ENCODE results near the gene WIZ.

WIZ gene

DNA sequence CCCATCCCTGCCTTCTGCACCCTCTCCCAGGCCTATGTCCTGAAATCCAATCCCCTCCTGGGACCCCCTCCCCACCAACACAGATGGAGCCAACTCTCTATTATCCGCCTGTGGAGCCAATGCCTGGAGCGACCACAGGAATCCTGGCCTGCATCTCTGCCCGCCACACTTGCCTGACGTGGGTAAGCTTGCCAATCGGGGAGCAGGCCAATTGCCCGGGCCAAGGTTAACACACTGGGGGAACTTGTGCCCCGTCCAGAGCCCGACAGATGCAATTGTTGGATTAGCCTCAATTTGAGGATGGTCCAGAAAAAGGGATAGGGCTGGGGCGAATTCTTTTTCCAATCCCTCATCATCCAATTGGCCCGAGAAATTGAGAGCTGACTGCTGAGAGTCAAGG is 5.9 kb downstream of the WIZ start:
- no peak for DNase-seq (ENCODE audit: low read depth)

DNA sequence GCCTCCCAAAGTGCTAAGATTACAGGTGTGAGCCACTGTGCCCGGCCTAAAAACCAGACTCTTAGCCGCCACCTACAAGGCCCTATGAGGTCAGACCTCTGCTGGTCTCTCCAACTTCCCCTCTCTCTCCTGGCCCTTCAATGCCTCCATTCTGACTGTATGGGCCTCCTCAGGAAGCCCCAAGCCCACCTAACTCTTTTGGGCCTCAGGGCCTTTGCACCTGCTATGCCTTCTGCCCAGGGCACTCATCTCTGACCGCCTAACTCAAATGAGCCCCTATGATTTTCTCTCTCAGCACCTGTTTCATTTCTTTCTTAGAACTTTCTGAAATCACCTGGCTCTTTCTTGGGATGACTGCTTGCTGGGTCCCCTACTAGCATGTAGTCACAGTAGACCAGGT is 6.4 kb downstream of the WIZ start:
- DNase-seq (ENCODE audit: low read depth) = no peak

DNA sequence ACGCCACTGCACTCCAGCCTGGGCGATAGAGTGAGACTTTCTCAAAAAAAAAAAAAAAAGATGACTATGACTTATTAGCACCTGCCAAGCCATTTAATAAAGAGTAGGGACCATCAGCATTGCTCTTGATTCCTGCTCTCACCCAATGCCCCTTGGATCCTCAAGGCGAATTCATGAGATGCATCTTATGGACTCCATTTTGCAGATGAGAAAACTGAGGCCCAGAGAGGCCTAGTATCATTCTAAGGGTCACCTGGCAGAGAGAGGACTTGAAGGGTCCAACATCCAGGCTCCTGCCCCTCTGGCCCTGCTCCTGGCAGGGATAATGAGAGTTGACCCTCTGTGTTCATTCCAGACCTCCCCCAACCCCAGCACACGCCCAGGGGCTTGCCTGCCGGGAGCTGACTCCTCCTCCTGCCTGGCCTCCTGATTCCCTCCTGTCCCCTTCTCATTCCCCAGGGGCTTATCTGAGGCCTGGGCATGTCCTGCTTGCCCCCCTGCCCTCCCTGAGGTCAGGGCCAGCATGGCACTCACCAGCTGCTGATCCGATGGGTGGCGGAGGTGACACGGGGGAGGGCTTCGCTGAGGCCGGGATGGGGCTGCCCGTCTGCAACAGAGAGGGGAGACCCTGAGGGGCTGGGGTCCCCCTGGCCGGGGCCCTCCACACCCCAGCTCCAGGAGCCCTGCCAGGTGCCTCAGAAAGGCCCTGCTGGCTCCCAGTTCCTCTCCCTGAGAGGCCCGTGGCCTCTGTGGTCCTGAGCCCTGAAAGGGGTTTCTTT is 7.4 kb downstream of the WIZ start:
- no peak for DNase-seq (ENCODE audit: low read depth)

DNA sequence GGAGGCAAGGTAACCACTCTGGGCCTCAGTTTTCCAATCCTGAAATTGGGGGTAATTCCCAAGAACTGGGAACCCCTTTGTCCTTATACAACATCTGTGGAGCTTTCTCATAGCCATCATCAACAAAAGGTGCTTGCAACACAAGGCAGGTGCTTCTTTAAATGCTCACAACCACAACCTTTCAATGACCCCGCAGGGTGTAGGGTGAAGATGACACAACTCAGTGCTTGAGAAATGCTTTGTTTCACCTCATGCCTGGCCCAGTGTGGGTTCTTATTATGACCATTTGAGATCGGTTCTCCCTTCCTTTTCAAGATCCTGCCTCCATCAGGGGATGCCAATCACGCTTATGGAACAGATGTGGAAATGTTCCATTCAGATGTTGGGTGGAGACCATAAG is 8.4 kb downstream of the WIZ start:
- DNase-seq (ENCODE audit: low read depth) = no peak

DNA sequence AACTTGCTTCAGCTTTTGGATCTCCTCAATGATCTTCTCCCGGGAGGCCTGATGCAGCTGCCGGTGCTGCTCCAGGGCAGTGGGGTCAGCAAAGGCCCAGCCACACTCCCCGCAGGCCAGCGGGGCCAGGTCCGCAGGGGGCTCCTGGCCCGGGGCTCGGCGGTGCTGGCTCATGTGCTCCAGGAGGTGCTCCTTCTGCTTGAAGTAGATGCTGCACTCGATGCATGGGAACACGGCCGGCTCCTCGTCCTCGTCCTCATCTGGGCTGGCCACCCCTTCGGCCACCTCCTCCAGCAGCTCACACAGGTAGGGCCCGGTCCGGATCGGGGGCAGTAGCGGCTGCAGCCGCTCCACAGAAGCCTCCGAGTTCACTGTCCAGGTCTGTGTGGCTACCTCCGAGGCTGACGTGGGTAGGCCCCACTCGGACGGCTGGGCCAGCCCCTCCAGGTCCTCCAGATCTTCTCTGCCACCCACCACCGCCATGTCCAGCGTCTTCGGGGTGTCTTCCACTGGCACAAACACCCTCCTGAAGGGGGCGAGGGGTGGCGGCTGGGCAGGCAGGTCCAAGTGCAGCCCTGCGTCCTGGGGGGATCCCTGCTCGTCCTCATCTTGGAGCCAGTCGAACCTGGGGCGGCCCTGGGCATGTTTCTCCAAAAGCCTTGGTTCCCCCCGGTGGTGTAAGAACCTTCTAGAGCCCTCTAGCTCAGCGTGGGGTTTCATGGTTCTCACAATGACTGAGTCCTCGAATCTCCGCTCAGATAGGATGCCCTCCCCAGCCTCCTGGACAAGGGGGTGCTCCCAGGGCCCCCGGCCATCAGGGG is 9.7 kb downstream of the WIZ start:
- DNase-seq (ENCODE audit: low read depth) = no peak

DNA sequence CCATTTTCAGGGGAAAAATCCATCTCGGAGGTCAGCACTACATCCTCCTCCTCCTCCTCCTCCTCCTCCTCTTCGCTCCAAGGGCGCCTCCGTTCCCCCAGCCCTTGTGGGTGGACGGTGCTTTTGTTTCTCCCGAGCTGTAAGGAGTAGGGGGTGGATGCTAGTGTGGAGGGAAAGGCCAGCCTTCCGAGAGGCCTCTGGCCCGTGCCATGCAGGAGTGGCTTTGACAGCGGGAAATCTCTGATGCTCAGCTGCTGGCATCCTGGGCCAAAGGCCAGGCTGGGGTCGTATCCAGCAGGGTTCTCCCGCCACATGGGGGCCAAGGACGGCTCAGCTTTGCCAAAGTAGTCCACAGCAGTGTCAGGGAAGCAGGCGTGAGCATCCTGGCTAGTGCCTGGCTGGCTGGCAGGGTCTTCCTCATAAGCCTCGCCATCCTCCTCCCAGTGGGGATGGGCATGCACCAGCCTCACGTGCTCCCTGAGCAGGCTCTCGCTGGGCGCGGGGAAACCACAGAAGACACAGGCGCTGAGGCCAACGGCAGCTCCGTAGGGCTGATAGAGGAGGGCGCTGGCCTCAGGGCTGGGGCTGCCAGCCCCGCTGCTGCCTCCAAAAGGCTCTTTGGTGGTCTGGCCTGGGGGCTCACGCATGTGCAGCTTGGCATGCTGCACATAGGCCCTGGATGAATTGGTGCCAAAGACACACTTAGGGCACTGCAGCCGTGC is 10.5 kb downstream of the WIZ start:
- no peak for DNase-seq (ENCODE audit: low read depth)

DNA sequence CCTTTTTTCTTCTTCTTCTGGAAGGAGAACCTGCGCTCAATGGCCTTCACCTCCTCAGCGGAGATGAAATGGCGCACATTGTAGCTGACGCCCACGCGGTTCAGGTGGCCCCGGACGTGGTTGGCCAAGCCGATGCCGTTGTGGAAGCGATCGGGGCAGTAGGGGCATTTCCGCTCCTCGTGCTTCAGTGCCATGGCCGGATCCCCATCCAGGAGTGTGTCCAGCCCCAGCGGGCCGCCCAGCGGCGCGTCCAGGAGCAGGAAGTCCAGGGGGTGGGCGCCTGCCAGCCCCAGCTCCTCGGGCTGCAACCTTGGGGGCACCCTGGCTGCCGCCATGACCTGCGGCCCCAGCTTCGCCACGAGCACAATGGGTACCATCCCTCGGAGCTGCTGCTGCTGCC is 11.2 kb downstream of the WIZ start:
- no peak for DNase-seq (ENCODE audit: low read depth)

DNA sequence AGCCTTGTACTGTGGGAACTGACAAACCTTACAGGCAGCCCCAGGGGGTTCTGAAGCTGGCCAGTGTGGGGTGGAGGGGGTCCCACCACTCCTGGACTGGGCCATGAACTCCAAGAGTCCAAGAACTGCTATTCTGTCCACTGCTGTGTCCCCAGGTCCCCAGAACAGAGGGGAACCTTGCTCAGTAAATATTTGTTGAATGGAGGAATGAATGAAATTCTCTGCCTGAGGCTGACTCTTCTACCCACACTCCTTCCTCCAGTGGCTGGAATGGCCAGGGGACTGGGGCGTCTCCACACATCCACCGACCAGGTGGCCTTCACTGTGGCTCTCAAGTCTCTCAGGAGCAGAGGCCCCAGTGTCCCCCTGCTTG is 11.6 kb downstream of the WIZ start:
- no peak for DNase-seq (ENCODE audit: low read depth)

DNA sequence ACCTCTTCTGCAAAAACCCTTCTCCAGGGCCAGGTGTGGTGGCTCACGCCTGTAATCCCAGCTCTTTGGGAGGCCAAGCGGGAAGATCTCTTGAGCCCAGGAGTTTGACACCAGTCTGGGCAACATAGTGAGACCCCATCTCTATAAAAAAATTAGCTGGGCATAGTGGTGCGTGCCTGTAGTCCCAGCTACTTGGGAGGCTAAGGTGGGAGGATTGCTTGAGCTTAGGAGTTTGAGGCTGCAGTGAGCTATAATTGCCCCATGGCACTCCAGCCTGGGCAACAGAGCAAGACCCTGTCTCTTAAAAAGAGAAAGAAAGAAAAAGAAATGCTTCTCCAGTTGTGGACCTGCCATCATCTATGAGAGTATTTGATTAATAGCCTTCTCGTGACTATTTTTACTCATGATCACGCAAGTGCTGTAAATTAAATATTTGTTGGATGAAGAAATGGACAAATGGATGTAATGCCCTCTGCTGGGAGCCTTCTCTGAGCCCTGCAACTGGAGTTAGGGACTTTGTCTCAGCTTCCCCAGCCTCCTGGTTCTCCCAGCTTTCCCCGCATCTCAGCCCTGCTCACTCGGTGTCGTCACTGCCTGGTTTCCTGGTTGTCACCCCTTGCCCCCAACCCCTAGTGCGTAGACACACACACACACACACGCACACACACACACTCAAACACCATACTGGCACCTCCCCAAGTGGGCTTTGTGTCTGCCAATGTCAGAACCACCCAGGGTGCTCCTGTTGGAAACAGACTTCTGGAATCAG is 12.2 kb downstream of the WIZ start:
- DNase-seq (ENCODE audit: low read depth) = no peak

DNA sequence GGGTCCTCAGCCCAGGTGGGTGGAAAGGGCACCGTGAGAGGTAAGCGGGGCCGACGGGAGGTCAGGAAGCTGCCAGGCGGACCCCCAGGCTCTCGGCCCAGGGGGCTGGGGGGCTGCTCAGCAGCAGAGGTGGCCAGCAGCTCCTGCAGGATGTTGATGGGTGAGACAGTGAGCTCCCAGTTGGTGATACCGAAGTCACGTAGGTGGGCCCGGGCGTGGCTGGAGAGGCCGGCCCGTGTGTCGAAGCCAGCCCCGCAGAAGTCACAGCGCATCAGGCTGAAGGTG is 13.0 kb downstream of the WIZ start:
- DNase-seq (ENCODE audit: low read depth) = no peak

DNA sequence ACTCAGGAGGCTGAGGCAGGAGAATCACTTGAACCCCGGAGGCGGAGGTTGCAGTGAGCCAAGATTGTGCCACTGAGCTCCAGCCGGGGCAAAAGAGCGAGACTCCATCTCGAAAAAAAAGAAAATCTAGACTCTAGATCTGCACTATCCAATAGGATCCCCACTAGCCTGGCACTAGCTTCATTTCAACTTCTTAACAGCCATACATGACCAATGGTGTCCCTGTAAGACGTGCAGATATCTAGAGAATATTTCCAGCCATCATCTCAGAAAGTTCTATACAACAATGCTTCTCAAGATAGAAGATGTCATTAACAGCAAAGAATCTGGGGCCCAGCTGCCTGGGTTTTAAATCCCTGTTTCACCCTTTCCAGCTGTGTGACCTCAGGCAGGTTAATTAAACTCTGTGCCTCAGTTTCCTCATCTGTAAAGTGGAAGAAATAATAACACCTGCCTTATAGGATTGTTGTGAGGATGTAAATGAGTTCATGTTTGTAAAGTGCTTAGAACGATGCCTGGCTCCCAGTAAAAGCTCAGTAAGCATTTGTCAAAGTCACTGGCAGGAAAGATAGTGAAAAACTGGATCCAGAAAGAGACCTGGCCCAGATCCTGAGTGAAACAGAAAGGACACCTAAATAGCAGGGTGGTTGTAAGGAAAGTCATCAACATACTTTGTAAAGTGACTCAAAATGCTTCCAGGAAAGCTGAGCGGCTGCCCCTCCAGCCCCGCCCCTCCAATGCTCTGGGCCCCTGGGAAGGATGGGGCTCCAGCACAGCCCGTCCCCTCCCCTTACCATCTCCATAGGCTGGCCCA is 13.5 kb downstream of the WIZ start:
- DNase-seq (ENCODE audit: low read depth) = no peak

DNA sequence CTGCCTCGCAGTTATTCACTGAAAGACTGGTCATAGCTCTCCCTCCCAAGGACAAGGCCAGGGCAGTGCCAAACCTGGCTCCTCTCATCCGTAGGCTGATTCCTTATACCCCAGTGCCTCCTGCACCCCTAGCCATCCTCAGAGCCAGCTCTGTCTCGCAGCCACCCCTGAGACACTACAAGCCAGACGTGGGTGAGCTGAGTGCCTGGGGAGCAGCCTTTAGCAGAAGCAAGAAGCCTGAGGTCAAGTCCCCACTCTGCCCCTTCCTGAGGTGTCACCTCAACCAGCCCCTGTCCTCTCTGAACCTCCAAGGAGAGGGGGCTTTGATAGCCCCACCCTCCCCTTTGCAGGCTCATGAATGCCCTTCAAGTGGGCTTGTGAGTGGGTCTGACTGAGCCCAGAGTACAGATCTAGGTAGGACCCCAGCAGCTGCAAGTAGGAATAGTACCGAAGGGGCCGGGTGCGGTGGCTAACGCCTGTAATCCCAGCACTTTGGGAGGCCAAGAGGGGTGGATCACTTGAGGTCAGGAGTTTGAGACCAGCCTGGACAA is 16.2 kb downstream of the WIZ start:
- no peak for DNase-seq (ENCODE audit: low read depth)

DNA sequence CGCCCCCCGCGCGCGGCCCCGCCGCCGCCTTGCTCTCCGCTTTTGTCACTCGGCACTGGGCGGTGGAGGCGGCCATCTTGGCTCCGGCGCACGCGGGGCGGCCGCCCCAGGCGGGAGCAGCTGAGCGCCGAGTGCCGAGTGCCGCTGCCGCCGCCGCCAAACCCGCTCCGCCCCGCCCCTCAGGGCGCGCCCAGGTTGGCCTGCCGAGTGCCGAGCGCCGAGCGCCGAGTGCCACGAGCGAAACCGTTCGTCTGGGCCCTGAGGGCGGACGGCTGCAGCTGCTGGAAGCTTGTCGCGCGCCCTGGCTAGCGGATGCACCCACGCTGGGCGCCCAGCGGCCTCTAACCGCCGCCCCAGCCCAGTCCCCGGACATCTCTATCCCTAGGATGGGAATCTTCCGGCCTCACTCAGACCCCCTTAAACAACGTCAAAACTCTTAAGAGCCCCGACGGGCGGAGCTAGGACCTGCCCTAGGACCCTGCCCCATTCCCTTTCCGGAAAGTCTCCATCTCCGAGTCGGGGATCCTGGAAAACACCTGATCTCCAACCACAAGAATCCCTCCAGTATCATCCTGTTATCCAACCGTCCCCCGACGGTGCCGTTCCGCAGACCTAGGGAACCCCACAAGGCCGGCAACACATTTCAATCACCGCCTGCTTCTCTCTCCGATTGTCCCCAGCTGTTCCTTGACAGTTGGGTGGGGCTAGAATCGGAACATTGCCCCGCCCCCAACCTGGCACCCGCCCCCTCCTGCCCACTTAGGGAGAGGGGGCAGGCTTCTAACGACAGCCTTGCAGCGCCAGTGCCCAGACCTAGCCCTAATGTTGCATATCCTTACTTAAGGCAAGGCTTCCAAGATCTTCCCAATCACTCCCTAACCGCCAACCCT is 16.9 kb downstream of the WIZ start:
- no peak for DNase-seq (ENCODE audit: low read depth)

DNA sequence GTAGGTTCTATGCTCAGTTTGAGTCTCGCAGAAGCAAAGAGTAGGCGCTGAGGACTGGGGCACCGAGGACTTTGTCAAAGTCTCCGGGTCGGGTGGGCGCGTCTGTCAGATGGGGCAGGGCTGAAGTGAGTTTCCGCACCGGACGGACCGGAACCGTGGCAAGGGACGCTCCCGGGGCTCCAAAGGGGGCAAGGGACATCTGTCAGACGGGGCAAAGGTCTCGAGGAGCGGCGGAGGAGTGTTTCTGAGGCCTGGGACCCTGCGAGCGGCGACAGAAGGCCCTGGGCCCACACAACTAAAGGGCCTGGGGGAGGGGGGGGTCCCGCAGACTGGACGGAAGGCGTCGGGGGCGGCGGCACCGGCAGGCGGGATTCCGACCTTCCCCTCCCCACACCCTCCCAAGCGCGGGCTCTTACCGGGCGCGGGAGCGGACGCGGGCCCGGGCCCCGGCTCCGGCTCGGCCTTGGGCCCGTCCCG is 17.7 kb downstream of the WIZ start:
- DNase-seq (ENCODE audit: low read depth) = no peak

DNA sequence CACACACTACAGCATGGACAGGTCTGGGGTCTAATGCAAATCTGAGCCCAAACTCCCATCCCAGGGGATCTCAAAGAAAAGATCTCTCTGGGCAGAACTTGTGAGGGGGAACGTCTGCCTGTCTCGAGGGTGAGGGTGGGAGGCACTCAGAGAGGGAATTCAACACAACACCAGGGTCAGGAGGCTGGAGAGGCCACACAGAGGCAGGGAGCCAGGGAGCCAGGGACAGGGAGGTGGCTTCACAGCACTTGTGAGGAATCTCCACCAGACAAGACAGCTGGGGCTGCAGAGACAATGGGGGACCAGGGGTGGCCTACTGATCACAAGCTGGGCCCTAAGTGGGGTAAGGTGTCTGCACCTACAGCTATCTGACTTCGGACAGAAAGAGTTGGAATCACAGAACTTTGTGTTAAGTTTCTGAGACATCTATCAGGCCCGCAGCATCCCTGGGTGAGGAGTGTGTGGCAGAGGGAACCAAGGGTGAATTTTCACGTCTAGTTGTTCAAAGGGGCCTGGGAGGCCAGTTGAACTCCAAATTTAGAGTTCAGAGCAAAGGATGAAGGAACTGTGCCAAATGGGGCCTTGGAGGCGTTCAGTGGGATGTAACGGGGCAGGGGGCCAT is 18.2 kb downstream of the WIZ start:
- no peak for DNase-seq (ENCODE audit: low read depth)

DNA sequence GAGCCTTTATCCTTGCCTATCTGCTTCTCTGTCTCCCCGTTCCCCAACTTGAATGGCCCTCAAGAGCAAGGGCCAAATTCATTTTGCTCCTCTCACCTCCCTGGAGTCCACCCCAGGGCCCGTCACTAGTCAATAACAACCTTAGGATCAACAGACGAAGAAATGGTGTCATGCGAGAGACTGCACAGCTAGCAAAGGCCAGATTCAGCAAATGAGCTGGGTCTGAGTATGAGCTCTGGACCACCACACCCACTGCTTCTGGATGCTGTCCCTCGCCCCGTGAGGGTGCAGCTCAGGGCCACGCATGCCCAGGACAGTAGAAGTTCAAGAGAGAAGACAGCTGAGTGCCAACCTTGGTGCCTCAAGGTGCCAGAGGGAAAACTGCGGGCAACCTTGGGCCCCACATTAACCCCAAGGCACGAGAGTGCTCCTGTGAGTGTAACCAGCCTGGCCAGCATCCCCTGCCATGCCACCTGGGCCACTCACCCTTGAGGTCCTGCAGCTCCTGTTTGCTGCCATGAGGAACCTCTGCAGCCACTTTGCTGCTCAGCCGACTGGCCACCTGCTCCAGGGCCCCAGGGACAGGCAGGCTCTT is 19.1 kb downstream of the WIZ start:
- no peak for DNase-seq (ENCODE audit: low read depth)

DNA sequence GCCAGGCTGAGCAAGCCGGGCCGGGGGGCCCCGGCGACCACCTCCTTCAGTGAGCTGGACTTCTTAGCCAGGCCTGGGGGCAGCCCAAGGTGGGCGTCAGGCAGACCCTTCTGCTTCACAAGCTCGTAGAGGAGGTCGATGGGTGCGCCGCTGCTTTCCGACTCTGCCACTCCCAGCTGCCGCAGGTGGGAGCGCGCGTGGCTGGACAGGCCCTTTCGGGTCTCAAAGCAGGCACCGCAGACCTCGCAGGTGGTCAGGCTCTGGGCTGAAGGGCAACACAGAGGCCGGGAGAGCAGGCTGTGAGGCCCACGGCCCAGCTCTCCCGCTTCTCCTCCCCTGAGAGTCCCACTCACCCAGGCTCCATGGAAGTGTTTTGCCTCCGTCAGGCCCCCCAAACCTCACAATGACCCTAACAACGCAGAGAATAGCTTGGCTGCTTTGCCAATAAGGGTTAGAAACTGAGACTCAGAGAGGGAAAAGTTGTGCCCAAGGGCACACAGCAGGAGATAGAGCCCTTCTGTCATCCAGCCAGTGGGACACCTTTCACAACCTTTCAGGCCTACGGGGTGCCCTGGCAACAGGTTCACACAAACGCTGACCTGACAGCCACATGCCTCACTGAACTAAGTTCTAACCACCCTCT is 19.8 kb downstream of the WIZ start:
- no peak for DNase-seq (ENCODE audit: low read depth)

DNA sequence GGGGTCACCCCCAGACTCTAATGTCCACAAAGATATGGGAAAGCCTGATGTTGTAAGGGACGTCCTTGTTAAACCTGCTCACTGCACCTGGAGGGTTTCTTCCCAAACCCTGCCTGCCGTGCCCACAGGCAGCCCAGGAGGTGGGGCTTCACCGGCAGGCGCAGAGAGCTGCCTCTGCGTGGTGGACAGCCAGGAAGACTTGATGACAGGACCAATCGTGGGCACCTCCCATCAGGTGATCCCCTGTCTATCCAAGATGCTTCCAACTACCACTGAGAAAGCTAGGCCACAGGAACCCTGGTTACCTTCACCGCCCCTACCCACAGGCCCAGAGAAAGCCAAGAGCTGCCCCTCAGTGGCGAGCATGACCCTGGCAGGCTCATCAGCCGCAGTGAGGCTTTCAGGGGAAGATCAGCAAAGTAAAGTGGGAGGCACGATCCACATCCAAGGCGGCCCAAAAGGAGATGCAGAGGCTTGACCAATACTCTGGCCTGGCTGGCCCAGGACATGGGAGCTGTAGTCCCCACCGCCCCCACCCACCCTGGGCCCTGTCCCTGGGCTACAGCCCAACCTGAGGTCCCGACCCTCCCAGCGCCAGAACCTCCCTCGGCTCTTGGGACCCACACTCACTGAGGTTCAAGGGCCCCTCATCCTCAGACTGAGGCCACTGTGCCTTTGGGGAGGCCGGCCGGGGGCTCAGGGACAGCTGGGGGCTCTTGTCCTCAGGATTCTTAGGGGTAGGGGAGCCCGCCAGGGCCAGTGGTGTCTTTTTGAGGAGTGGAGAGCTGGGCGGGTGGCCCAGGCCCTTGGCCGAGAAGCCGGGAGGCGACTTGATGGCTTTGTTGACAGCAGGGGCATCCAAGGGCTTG is 20.6 kb downstream of the WIZ start:
- DNase-seq (ENCODE audit: low read depth) = no peak
